CD4-positive, alpha-beta T cell treated with Interleukin-4 for 4 hours (primary cell): ENCODE data around the gene LRRC32.

Source experiments
- DNase-seq: peaks from one replicate; pipeline ENCODE4 v3.0.0-alpha.2; 2020

Gene LRRC32

GRCh38 chr11:76670485-76671236 lies at the start of gene LRRC32:
LRRC32 (minus strand) TSS chr11:76670747; CDS start chr11:76665954, 4,793 bp downstream.
- DNase-seq = no peak

- no peak for DNase-seq
Observed at GRCh38 chr11:76719686-76720085, 49.1 kb upstream of the LRRC32 start.

- DNase-seq = no peak
Observed at GRCh38 chr11:76719281-76719680, 48.7 kb upstream of the LRRC32 start.

- no peak for DNase-seq
Observed at GRCh38 chr11:76717816-76718215, 47.3 kb upstream of the LRRC32 start.

- DNase-seq = no peak
Observed at GRCh38 chr11:76717369-76717768, 46.8 kb upstream of the LRRC32 start.

GRCh38 chr11:76716268-76716667 lies 45.7 kb upstream of the LRRC32 start:
- no peak for DNase-seq

- DNase-seq = no peak
Observed at GRCh38 chr11:76714493-76714892, 43.9 kb upstream of the LRRC32 start.

GRCh38 chr11:76713499-76713898 lies 43.0 kb upstream of the LRRC32 start:
- DNase-seq = no peak

- no peak for DNase-seq
Observed at GRCh38 chr11:76712125-76712524, 41.6 kb upstream of the LRRC32 start.

- no peak for DNase-seq
Observed at GRCh38 chr11:76709756-76710155, 39.2 kb upstream of the LRRC32 start.

GRCh38 chr11:76708972-76709660 lies 38.6 kb upstream of the LRRC32 start:
- DNase-seq = no peak

GRCh38 chr11:76707293-76707825 lies 36.8 kb upstream of the LRRC32 start:
- DNase-seq = no peak

GRCh38 chr11:76706667-76707066 lies 36.1 kb upstream of the LRRC32 start:
- DNase-seq = no peak

GRCh38 chr11:76705826-76706225 lies 35.3 kb upstream of the LRRC32 start:
- no peak for DNase-seq

GRCh38 chr11:76704171-76704948 lies 33.8 kb upstream of the LRRC32 start:
- DNase-seq = no peak

GRCh38 chr11:76703707-76704106 lies 33.2 kb upstream of the LRRC32 start:
- no peak for DNase-seq

- DNase-seq = no peak
Observed at GRCh38 chr11:76702336-76703128, 32.0 kb upstream of the LRRC32 start.

- no peak for DNase-seq
Observed at GRCh38 chr11:76701294-76702040, 30.9 kb upstream of the LRRC32 start.

- DNase-seq = no peak
Observed at GRCh38 chr11:76700177-76701100, 29.9 kb upstream of the LRRC32 start.

GRCh38 chr11:76699451-76700091 lies 29.0 kb upstream of the LRRC32 start:
- DNase-seq = no peak
